ENCODE results near the gene FLYWCH2.
"Not testable (repeated sequence)": the region's sequence is repeated elsewhere in the genome, so short reads cannot be mapped to it uniquely, and the experiment has no call there.

The FLYWCH2 gene

GRCh38 chr16:2912330-2913199 lies 29.6 kb downstream of the FLYWCH2 start:
- in situ Hi-C loops (cut with MboI; ENCODE audit: low sequenced_read_pairs): no loop called here

- in situ Hi-C loops (cut with MboI; ENCODE audit: low sequenced_read_pairs): no loop called here
Observed at GRCh38 chr16:2913603-2914002, 30.6 kb downstream of the FLYWCH2 start.

GRCh38 chr16:2914233-2914632 lies 31.2 kb downstream of the FLYWCH2 start:
- in situ Hi-C loops (cut with MboI; ENCODE audit: low sequenced_read_pairs): no loop called here

GRCh38 chr16:2915196-2915929 lies 32.3 kb downstream of the FLYWCH2 start:
- in situ Hi-C loops (cut with MboI; ENCODE audit: low sequenced_read_pairs): no loop called here

GRCh38 chr16:2919511-2920255 lies 36.7 kb downstream of the FLYWCH2 start:
- in situ Hi-C loops (cut with MboI; ENCODE audit: low sequenced_read_pairs): no loop called here

- in situ Hi-C loops (cut with MboI; ENCODE audit: low sequenced_read_pairs): no loop called here
Observed at GRCh38 chr16:2923481-2923880, 40.5 kb downstream of the FLYWCH2 start.

GRCh38 chr16:2924901-2925755 lies 42.1 kb downstream of the FLYWCH2 start:
- in situ Hi-C loops (cut with MboI; ENCODE audit: low sequenced_read_pairs): no loop called here

- in situ Hi-C loops (cut with MboI; ENCODE audit: low sequenced_read_pairs): no loop called here
Observed at GRCh38 chr16:2925951-2926649, 43.1 kb downstream of the FLYWCH2 start.

GRCh38 chr16:2926650-2926999 lies 43.6 kb downstream of the FLYWCH2 start:
- in situ Hi-C loops (cut with MboI; ENCODE audit: low sequenced_read_pairs): no loop called here

- in situ Hi-C loops (cut with MboI; ENCODE audit: low sequenced_read_pairs): no loop called here
Observed at GRCh38 chr16:2927010-2927646, 44.1 kb downstream of the FLYWCH2 start.

GRCh38 chr16:2928151-2928550 lies 45.1 kb downstream of the FLYWCH2 start:
- in situ Hi-C loops (cut with MboI; ENCODE audit: low sequenced_read_pairs): not testable (repeated sequence)

- in situ Hi-C loops (cut with MboI; ENCODE audit: low sequenced_read_pairs): no loop called here
Observed at GRCh38 chr16:2928796-2929195, 45.8 kb downstream of the FLYWCH2 start.

- in situ Hi-C loops (cut with MboI; ENCODE audit: low sequenced_read_pairs): no loop called here
Observed at GRCh38 chr16:2929693-2930092, 46.7 kb downstream of the FLYWCH2 start.

GRCh38 chr16:2930236-2930635 lies 47.2 kb downstream of the FLYWCH2 start:
- in situ Hi-C loops (cut with MboI; ENCODE audit: low sequenced_read_pairs): no loop called here

- in situ Hi-C loops (cut with MboI; ENCODE audit: low sequenced_read_pairs): not testable (repeated sequence)
Observed at GRCh38 chr16:2931231-2931914, 48.4 kb downstream of the FLYWCH2 start.

GRCh38 chr16:2933136-2933535 lies 50.1 kb downstream of the FLYWCH2 start:
- in situ Hi-C loops (cut with MboI; ENCODE audit: low sequenced_read_pairs): no loop called here

- in situ Hi-C loops (cut with MboI; ENCODE audit: low sequenced_read_pairs): no loop called here
Observed at GRCh38 chr16:2933701-2934100, 50.7 kb downstream of the FLYWCH2 start.

GRCh38 chr16:2934450-2934849 lies 51.4 kb downstream of the FLYWCH2 start:
- in situ Hi-C loops (cut with MboI; ENCODE audit: low sequenced_read_pairs): no loop called here

GRCh38 chr16:2936436-2937011 lies 53.5 kb downstream of the FLYWCH2 start:
- in situ Hi-C loops (cut with MboI; ENCODE audit: low sequenced_read_pairs): no loop called here

Measured in hTERT RPE-1 (cell line).